Spleen (tissue), 11 donors: ENCODE data around the gene CALHM3. TPM values are rescaled to one million over a fixed set of nuclear protein-coding genes. Genes with fewer than 3 reads are reported as not detected.
A peak's percentile ranks its signal among the peaks of the same experiment; 100 is the strongest.

ENCODE experiments used
- DNase-seq: peaks from one replicate; pipeline ENCODE4 v3.0.0-alpha.2; 2020
- H3K27ac ChIP-seq, 8 donors: fragments of 200-600 bp; sonication (generic) in 7 of 8; 1 replicate in 4 of 8; 2 replicates in 4 of 8; pipeline versions ENCODE4 v1.5.0 to v1.8.0; 2016 to 2021; ENCODE audit warnings: inconsistent platforms in 4 of 8, mild to moderate bottlenecking in 4 of 8, moderate library complexity in 1 of 8
- H3K27me3 ChIP-seq, 7 donors: fragments of 200-600 bp; sonication (generic) in 6 of 7; replicated peaks in 1 of 7; 1 replicate in 4 of 7; 2 replicates in 3 of 7; pipeline versions ENCODE4 v1.5.0 to v1.8.0; 2016 to 2021; ENCODE audit warnings: inconsistent platforms in 3 of 7, mild to moderate bottlenecking in 1 of 7
- H3K36me3 ChIP-seq, 6 donors: fragments of 200-600 bp; sonication (generic) in 5 of 6; 1 replicate in 4 of 6; 2 replicates in 2 of 6; pipeline versions ENCODE4 v1.5.0 to v1.8.0; 2016 to 2021; ENCODE audit warnings: inconsistent platforms in 2 of 6
- H3K4me1 ChIP-seq, 6 donors: fragments of 200-600 bp; sonication (generic) in 5 of 6; 1 replicate in 3 of 6; 2 replicates in 3 of 6; pipeline versions ENCODE4 v1.5.0 to v1.8.0; 2016 to 2021; ENCODE audit warnings: inconsistent platforms in 3 of 6
- H3K4me3 ChIP-seq, 8 donors: fragments of 200-600 bp; sonication (generic) in 7 of 8; 1 replicate in 4 of 8; 2 replicates in 4 of 8; pipeline versions ENCODE4 v1.5.0 to v1.8.0; 2016 to 2021; ENCODE audit warnings: inconsistent platforms in 4 of 8, mild to moderate bottlenecking in 4 of 8, moderate library complexity in 2 of 8
- H3K9me3 ChIP-seq, 8 donors: fragments of 200-600 bp; sonication (generic) in 7 of 8; 1 replicate in 4 of 8; 2 replicates in 4 of 8; pipeline versions ENCODE4 v1.5.0 to v1.8.0; 2016 to 2021; ENCODE audit warnings: inconsistent platforms in 4 of 8
- POLR2A ChIP-seq, 3 donors: fragments of 450-650 bp; IDR thresholded peaks; one replicate each; pipeline ENCODE4 v1.5.1; 2017; ENCODE audit warnings: antibody characterized with exemption in 3 of 3, mild to moderate bottlenecking in 1 of 3
- POLR2AphosphoS5 ChIP-seq, 3 donors: sonication (generic); formaldehyde crosslinking; IDR thresholded peaks; one replicate each; pipeline ENCODE4 v1.5.1; 2017; ENCODE audit warnings: antibody characterized with exemption in 3 of 3
- WGBS, 5 donors: extraction: QIAGEN DNeasy Blood & Tissue Kit in 3 of 5; methylation state at CpG; one replicate each; pipeline versions ENCODE4 v1.1.5 to v1.1.7; 2013 to 2018; 5-methylcytosine and 5-hydroxymethylcytosine counted together
- intact Hi-C: fragments of 100-400 bp; cut with DNase I; formaldehyde crosslinking; loops from one replicate; pipeline ENCODE4 v1.15.0; 2023; ENCODE audit warnings: low total_unique reads
- polyA plus RNA-seq, 3 donors: library from polyadenylated mRNA; stranded (reverse); fragments of 200-250 nt; gene quantifications; one replicate each; pipeline ENCODE4 v1.2.1, GENCODE V29; 2013
- total RNA-seq, 7 donors: library from RNA; depleted of rRNA in 3 of 7; stranded (reverse); fragments of >200 nt in 3 of 7; fragmentation: NEBNext Ultra II Directional in 4 of 7; extraction: Animal tissue kit (Norgen Biotek cat#: 25700) in 4 of 7; gene quantifications; one replicate each; pipeline versions ENCODE4 v1.1.0 to v1.2.1, GENCODE V29; 2016 to 2021
- TF ChIP-seq, protein P1 (sequence below), 11 experiments: fragments of 200-600 bp in 7 of 11; fragments of 450-650 bp in 4 of 11; sonication (generic) in 4 of 11; IDR thresholded peaks in 8 of 11; conservative IDR thresholded peaks in 3 of 11; 1 replicate in 7 of 11; 2 replicates in 4 of 11; pipeline versions ENCODE4 v1.4.0 to v1.8.0; 2016 to 2021; ENCODE audit warnings: antibody characterized with exemption in 11 of 11, inconsistent platforms in 4 of 11, mild to moderate bottlenecking in 1 of 11
- donor health status: healthy with polysubstance abuse.
- donor health status: DM: no; HTN: no; CAD: no; lungs with moderate emphysema.
- donor health status: DM: no; HTN: no; CAD: no.
- donor health status: Bipolar disorder and iron deficiency.
- donor health status: healthy.
- donor health status: DM: no; HTN: no; CAD: no.
- donor health status: DM: yes; HTN: yes; CAD: no.

The CALHM3 gene
- total and polyA plus RNA-seq, 10 donors: 0.03 TPM; not detected in 9

DNA sequence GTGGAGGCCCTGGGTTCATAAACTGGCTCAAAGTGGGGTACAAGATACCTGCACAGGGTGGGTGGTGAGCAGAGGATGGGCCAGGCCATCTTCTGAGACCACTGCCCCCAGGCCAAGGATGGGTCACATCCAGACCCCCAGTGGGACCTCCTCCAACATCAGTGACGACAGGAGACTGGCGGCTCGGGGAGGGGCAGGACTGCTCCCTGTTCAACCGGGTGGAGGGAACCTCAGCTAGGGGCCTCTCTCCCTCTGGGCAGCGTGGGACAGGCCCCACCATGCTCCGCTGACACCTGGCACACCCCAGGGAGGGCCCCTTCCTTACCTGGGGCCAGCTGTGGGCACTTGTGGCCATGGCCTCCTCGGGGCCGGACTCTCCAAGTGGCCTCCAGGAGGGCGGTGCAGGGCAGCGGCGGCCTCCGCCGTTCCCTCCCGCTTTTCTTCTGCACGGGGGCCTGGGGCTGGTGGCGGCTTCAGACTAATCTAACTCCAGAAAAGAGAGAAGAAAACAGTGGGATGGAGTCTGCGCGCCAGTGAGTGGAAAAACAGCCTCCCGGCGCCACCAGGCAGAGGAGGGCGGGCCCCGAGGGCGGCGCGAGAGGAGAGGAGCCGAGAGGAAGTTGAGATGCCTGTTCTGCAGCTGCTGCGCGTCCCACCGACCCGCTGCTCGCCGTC, 27.1 kb downstream of the CALHM3 start, which contains the start of gene CALHM2:
TSS of gene CALHM2 (minus strand) at position 540 of the 675 bp plus-strand sequence. CDS start 2,429 bp downstream, outside the sequence.
- peak; percentile 92 for DNase-seq
- WGBS, 5 donors: 0 to 3% (median 1%) methylated on average over 25 to 32 of the region's 32 CpGs
- intact Hi-C loops: loop anchor here (5.0 kb wide), 1 partner anchor 35 kb away; no protein-coding TSS in a partner anchor

DNA sequence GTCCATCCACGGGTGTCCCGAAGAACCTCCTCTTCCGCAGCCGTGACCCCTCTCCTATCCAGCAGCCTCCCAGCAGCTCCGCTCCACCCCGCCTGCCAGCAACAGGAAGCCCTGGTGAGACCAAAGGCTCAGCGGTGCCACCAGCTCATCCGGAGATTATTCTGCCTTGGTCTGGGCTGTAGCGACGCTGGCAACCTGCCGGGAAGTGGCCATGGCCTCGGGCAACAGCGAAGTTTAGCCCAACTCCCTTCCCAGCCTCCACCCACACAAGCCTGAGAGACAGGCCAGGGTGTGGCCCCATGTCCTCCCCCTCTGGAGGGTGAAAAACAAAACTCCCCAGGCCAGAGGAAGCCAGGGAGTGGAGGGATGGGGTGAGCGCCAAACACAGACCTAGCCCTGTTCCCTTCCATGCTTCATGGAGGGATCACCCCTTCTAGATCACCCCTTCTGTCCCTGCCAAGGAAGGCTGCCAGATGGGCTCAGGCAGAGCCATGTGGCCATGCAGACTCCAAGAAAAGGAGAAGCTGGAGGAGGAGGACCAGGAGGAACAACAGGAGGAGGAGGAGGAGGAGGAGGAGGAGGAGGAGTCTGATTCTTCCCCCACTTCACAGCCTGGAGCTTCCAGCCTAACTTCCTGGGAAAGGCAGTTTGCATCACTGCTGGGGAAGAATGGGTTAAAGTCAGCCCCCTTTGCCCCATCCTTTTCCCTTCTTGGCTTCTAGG, 27.8 kb downstream of the CALHM3 start:
- Histone ChIP-seq H3K9me3 (no peaks in the 10 kb centered on the region), H3K27me3 (peaks cover 0 to 7% (median 0%) of the 10 kb centered on the region in 7 donors), H3K36me3 (peaks cover 0 to 44% (median 28%) of the 10 kb centered on the region in 6 donors), H3K4me1 (peaks cover 42 to 78% (median 66%) of the 10 kb centered on the region in 6 donors), H3K27ac (peak overlapping the region; percentile 83 to 92 (median 90)), H3K4me3 (peak overlapping the region; percentile 66 to 89 (median 82))
- peak; percentile 80 to 91 (median 88) for TF ChIP-seq POLR2AphosphoS5 (IDR thresholded peaks at IDR 0.05)
- no peak for TF ChIP-seq POLR2A (IDR thresholded peaks at IDR 0.05)
- WGBS, 5 donors: 3 to 20% (median 8%) methylated on average over 14 of the region's 14 CpGs
- intact Hi-C loops: loop anchor here (5.0 kb wide), 1 partner anchor 34 kb away; no protein-coding TSS in a partner anchor
- peak; percentile 93 for DNase-seq

More for the DNA sequence above, 27.1 kb downstream of the CALHM3 start, which contains the start of gene CALHM2:
- H3K4me3 ChIP-seq: peak within 1 kb of the TSS; percentile 66 to 89 (median 82)
- TF ChIP-seq POLR2AphosphoS5 (IDR thresholded peaks at IDR 0.05): peak; percentile 64 to 84 (median 80)
- TF ChIP-seq, protein P1, sequence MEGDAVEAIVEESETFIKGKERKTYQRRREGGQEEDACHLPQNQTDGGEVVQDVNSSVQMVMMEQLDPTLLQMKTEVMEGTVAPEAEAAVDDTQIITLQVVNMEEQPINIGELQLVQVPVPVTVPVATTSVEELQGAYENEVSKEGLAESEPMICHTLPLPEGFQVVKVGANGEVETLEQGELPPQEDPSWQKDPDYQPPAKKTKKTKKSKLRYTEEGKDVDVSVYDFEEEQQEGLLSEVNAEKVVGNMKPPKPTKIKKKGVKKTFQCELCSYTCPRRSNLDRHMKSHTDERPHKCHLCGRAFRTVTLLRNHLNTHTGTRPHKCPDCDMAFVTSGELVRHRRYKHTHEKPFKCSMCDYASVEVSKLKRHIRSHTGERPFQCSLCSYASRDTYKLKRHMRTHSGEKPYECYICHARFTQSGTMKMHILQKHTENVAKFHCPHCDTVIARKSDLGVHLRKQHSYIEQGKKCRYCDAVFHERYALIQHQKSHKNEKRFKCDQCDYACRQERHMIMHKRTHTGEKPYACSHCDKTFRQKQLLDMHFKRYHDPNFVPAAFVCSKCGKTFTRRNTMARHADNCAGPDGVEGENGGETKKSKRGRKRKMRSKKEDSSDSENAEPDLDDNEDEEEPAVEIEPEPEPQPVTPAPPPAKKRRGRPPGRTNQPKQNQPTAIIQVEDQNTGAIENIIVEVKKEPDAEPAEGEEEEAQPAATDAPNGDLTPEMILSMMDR (IDR thresholded peaks at IDR 0.05 in 8 of 11, conservative IDR thresholded peaks at IDR 0.05 in 3 of 11): no peak
- no peaks in the 10 kb centered on the region for H3K9me3 ChIP-seq
- peak within 1 kb of the TSS; percentile 83 to 92 (median 90) for H3K27ac ChIP-seq
- H3K36me3 ChIP-seq: peaks cover 0 to 37% (median 21%) of the 10 kb centered on the region in 6 donors
- peaks cover 38 to 75% (median 62%) of the 10 kb centered on the region in 6 donors for H3K4me1 ChIP-seq
- peaks cover 0 to 7% (median 0%) of the 10 kb centered on the region in 7 donors for H3K27me3 ChIP-seq

DNA sequence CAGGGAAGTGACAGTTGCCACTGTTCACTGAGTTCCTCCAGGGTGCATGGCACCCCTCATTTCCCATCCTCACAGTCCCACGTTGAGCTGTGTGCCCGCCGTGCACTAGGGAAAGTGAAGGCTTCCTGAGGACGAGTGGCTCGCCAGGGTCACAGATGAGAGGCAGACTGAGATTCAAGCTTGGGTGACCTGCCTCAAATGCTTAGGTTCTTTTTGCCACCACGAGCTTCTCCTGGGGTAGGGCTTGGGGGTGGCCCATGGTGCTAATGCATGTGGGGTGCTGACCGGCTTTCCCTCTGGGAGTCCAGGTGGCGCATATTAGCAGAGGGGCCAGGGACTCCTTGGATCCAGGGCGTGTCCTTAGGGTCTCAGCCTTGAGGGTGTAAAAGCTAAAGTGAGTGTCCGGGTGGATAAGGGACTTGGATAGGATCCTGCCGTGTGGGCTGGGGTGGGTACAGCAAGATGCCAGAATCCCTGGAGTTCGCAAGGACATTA, 28.8 kb downstream of the CALHM3 start:
- Histone ChIP-seq H3K36me3 (peaks cover 0 to 54% (median 36%) of the 10 kb centered on the region in 6 donors), H3K27me3 (peaks cover 0 to 7% (median 0%) of the 10 kb centered on the region in 7 donors), H3K4me1 (peaks cover 46 to 87% (median 75%) of the 10 kb centered on the region in 6 donors), H3K9me3 (no peaks in the 10 kb centered on the region), H3K27ac (peak overlapping the region; percentile 53 to 92 (median 90)), H3K4me3 (peak overlapping the region in 7 of 8 donors; percentile 69 to 89 (median 82))
- WGBS, 5 donors: 62 to 85% (median 70%) methylated on average over 10 to 12 of the region's 12 CpGs
- DNase-seq: no peak
- TF ChIP-seq, protein P1 (IDR thresholded peaks at IDR 0.05 in 8 of 11, conservative IDR thresholded peaks at IDR 0.05 in 3 of 11): no peak
- no peak for TF ChIP-seq POLR2A (IDR thresholded peaks at IDR 0.05)
- no peak for TF ChIP-seq POLR2AphosphoS5 (IDR thresholded peaks at IDR 0.05)
- intact Hi-C loops: loop anchor here (5.0 kb wide), 1 partner anchor 33 kb away; no protein-coding TSS in a partner anchor
